Measurements from ENCODE around the gene PLA2G4A.

PLA2G4A gene

DNA sequence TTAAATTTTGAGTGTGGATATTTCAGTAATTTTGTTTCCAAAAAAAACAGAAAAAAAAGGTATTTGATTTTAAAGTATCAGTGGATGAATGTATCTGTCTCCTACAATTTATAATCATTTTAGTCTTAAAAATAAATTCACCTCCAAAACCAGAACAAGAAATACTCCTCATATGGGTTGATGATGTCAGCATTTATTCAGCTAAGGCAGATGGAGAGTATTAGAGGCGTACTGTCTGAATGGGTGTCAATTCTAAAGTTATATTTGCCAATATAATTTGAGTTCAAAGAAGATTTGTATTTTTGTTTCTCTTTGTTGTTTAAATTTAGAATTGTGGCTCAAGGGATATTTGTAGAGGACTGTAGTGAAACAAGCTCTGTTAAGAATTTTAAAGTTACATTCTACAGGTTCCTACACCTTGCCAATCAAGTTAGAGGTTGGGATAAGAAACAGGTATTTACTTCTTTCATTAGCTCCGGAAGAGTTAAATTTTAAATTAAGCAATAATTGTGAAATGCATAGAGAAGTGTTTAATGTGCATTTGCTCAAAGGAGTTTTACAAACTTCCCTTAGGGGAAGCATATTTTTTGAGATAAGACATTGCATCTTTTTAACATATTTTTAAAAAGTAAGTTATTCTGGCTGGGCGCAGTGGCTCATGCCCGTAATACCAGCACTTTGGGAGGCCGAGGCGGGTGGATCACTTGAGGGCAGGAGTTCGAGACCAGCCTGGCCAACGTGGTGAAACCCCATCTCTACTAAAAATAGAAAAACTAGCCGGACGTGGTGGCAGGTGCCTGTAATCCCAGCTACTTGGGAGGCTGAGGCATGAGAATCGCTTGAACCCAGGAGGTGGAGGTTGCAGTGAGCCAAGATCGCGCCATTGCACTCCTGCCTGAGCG is 1.2 kb downstream of the PLA2G4A start:
- peak overlapping the region; percentile 66 for H3K4me3 ChIP-seq (ENCODE audit: low read depth, low read length)
- TF ChIP-seq, protein P1, sequence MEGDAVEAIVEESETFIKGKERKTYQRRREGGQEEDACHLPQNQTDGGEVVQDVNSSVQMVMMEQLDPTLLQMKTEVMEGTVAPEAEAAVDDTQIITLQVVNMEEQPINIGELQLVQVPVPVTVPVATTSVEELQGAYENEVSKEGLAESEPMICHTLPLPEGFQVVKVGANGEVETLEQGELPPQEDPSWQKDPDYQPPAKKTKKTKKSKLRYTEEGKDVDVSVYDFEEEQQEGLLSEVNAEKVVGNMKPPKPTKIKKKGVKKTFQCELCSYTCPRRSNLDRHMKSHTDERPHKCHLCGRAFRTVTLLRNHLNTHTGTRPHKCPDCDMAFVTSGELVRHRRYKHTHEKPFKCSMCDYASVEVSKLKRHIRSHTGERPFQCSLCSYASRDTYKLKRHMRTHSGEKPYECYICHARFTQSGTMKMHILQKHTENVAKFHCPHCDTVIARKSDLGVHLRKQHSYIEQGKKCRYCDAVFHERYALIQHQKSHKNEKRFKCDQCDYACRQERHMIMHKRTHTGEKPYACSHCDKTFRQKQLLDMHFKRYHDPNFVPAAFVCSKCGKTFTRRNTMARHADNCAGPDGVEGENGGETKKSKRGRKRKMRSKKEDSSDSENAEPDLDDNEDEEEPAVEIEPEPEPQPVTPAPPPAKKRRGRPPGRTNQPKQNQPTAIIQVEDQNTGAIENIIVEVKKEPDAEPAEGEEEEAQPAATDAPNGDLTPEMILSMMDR (conservative IDR thresholded peaks at IDR 0.05; ENCODE audit: low read depth, low read length): no peak
- no peak for DNase-seq (ENCODE audit: low read depth)

DNA sequence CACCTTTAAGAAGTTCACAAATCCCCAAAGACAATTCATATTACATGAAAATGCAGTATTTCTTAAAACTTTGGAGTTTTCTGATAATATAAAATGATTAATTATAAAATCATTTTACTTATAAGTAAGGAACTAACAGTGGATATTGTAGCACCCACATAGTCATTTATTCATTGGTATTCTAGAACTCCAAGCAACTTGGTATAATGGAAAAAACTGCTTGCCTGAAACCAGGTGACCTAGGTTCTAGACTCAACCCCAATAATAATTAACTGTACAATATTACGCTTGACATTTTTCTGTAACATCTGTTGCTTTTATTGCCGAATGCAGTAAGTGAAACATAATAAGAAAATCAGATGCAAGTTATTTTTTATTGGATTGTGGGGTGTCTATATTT is 2.4 kb downstream of the PLA2G4A start:
- TF ChIP-seq, protein P1 (conservative IDR thresholded peaks at IDR 0.05; ENCODE audit: low read depth, low read length): no peak
- no peak overlapping the region for H3K4me3 ChIP-seq (ENCODE audit: low read depth, low read length)
- no peak for DNase-seq (ENCODE audit: low read depth)

DNA sequence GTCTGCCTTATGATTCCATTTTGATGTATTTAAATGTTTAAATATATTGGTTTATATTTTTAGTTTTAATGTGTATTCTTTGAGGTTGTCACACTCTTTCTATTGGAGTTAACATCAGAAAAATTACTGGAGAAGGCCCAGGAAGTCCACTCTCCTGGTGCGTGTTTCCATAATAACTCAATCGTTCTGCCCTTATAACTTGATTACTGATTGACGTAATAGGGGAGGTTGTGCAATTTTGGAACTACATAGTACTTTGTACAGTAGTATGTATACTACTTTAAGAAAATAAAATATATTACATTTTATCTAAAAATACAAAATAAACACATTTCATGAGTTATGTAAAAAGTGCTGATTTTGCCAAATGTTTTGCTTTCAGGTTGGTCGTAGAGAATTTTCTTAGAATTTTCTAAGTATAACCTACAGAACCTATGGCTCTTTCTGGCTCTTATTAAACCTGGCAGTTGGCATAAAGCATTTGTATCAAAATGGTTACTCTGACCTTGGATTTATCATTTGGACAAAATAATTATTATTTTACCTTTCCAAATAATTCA is 5.7 kb downstream of the PLA2G4A start:
- no peak for DNase-seq (ENCODE audit: low read depth)
- H3K4me3 ChIP-seq (ENCODE audit: low read depth, low read length): no peak overlapping the region
- TF ChIP-seq, protein P1 (conservative IDR thresholded peaks at IDR 0.05; ENCODE audit: low read depth, low read length): no peak

DNA sequence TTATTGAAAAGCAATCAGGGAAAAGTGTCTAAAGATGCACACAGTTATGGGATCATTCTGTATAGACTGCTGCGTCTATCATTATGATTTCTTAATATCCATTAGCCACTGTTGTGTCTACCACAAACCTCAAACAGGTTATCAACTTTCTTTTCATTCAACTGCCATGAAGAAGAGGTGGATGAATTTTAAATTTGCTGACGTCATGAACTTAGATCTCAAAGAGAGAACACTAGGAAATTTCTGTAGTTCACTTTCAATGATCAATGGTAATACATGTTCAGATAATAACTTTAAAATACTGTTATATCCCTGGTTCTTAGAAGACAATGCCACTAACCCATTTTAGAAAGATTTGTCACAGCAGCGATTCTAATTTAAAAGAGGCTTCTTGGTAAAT is 6.7 kb downstream of the PLA2G4A start:
- no peak overlapping the region for H3K4me3 ChIP-seq (ENCODE audit: low read depth, low read length)
- TF ChIP-seq, protein P1 (conservative IDR thresholded peaks at IDR 0.05; ENCODE audit: low read depth, low read length): no peak
- no peak for DNase-seq (ENCODE audit: low read depth)

DNA sequence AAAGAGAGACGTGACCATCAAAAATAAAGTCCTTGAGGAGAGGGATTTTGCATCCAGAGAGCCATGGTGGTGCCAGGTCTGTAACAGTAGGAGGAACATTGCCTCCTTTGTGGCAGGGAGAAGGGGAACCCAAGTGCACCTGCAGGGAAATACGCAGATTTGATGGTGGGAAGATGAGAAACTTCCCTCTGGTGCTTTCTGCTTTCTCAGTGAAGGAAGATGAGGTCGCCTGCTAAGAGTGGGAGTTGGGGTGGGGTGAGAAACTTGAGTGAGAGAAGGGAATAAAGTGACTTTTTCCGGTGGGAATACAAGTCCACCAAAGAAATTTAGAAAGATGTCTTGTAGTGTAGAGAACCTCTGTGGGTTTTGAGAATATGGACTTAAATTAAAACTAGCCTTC is 9.1 kb downstream of the PLA2G4A start:
- H3K4me3 ChIP-seq (ENCODE audit: low read depth, low read length): no peak overlapping the region
- no peak for DNase-seq (ENCODE audit: low read depth)
- TF ChIP-seq, protein P1 (conservative IDR thresholded peaks at IDR 0.05; ENCODE audit: low read depth, low read length): no peak

DNA sequence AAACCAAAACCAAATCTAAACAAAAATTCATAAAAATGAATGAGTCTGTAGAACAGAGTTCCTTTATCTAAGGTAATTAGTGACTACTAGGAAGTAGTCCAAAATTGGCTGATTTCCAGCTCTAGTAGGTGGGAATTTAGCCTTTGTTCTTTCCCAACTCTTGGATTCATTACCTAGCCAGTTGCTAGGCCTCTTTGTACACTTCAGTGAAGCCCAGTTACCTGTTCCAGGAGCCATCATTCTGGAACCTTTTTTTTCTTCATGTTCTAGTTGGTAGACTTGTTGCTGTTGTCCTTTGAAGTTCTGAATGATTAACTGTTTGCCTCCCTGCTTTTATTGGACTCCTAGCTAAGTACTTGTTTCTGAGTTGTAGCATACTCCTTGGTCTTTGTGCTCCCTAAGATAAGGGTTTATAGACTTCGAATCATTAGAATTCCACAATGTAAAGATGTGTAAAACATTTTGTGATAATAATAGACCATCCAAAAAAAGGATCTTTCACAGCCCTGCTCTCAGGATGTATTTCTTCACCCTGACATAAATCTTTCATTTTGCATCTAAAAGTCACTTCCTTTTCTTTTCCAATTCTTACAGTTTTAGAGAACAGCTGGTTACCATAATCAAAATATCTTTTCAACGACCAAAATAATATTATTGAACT is 9.8 kb downstream of the PLA2G4A start:
- TF ChIP-seq, protein P1 (conservative IDR thresholded peaks at IDR 0.05; ENCODE audit: low read depth, low read length): no peak
- H3K4me3 ChIP-seq (ENCODE audit: low read depth, low read length): no peak overlapping the region
- no peak for DNase-seq (ENCODE audit: low read depth)
